Non-pigmented ciliary epithelial cell (primary cell): Measurements from ENCODE around the gene ABCD3.
"Not testable (repeated sequence)": the region's sequence is repeated elsewhere in the genome, so short reads cannot be mapped to it uniquely, and the experiment has no call there.

Source experiments
- DNase-seq: peaks from one replicate; pipeline ENCODE4 v3.0.0-alpha.2; 2010; ENCODE audit warnings: low read depth

Gene ABCD3

GRCh38 chr1:94413311-94413710 lies 4.9 kb upstream of the ABCD3 start:
- DNase-seq, result no peak

DNA sequence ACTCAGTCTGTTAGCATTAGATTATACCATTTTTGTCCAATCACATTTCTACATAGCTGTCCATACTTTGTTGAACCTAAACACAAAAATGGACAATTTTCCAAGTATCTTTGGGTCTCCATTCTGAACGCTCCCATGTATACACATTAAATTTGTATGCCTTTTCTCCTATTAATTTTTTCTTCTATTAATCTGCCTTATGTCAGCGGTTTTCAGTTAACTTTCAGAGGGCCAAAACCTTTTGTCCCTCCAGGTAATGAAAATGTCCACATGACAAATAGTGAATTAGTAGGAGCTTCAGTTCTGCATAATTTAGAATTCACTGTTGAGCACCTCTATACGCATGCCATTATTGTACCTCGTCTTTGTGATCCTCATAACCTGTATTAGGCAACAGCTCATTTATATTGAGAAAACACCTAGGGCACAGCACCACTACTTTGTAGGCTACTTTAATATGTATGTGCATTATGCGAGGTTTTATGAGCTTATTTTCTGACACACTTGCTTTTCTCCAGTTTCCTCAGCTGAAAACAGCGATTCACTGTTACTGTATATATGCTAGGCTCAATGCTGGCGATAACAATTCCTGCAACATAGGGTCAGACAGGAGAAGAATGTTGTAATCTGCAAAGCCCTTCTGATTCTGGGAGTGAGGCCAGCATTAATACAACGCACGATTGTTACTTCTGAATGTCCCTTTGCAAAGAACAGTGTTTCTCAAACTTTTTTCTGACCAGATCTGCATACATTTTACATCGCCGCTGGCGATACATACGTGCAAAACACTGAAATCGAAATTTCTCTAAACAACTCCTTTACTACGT lies 1.1 kb upstream of the ABCD3 start:
- peak; percentile 47 for DNase-seq

GRCh38 chr1:94417728-94417977 lies 536 bp upstream of the ABCD3 start:
- DNase-seq, result no peak

DNA sequence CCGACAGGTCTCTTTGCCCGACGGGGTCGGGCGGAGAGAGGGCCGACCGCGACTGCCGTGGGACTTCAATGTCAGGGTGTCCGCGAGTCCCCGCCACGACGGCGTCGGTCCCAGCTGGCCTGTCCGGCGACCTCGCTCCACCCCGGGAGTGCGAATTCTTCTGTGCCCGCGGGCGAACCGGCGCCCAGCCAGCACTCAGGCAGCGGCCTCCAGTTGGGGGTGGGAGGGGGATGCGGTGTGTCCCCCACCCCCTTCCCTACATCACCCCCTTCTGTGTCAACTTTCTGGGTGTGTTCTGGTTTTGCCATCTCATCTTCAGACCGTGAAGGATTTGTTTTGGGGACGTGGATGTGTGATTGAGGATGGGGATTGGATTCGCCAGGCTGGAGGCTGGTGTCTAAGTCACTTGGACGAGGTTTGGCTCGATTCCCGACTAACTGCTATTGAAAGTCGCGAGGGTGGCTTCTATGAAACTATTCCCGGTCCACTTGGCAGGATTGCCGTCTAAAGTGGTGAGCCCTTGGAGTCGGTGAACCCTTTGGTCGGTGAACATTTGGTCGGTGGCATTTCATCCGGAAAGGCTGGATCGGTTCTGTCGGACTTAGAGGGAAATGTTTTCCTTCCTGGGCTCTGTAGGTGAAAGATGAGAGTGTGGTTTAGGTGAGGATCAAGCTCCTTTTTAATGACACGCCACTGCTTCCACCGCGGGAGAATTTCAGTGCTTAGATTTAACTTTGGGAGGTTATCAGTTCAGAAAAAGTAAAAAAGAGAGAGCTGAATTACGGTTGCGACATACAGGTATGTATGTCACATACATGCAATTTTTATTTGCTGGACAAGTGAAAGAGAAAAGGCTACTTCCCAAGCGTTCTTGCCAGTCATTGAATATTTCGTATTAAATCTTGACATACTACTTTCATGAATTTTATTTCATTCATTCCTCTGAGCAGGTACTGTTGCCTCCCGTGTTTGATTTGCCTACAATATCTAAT lies 771 bp downstream of the ABCD3 start:
- no peak for DNase-seq

DNA sequence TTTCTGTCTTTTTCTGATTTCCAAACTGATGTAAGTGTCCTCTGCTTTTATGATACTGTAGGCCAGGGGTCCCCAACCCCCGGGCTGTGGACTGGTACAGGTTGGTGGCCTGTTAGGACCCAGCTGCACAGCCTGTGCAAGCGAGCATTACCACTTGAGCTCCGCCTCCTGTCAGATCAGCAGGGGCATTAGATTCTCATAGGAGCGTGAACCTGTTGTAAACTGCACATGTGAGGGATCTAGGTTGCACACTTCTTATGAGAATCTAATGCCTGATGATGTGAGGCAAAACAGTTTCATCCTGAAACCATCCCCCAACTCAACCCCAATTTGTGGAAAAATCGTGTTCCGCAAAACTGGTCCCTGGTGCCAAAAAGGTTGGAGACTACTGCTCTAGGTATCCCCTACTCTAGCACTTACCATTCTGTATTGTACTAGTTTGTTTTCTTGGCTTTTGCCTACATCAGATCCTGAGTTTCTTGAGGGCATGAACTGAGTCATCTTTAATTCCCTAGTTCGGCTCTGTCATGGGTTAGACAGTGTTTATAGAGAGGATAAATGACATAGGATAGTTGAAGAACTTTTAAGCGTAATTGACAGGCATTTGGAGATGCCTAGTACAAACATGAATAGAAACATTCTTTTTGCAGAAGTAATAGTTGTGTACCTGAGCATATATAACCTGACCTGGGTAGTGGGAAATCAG lies 4.1 kb downstream of the ABCD3 start:
- DNase-seq, result no peak

DNA sequence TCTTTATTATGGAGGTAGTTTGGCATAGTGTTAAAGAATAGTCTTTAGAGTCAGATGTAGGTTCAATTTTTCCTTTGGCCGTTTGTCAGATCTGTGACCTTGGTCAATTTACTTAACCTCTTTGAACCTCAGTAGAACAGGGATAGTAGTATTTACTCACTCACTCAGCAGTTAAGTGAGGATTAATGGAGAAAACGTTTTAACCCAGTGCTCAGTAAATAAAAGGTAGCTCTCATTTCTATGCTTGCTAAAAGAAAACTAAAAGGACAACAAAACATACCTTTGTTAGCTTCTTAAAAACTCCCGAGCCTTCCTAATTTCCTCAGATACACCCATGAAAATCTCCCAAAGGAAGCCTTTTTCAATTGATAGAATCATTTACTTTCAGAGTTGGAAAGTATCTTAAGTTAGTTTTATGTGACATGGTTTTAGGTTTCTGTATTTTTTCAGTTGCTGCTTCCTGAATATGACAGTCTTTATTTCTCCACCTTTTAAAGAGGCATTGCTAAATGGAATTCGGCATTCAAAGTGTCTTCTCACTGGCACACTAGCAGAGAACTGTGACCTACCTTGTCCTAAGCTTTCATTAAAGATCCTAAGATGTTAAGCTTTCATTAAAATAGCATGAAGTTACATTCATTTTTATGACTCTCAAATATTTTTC lies 7.8 kb downstream of the ABCD3 start:
- DNase-seq, result no peak

- not testable (repeated sequence) for DNase-seq
Measured at GRCh38 chr1:94426485-94426870, 8.3 kb downstream of the ABCD3 start.

GRCh38 chr1:94428441-94428840 lies 10.3 kb downstream of the ABCD3 start:
- DNase-seq, result no peak

GRCh38 chr1:94428927-94429528 lies 10.8 kb downstream of the ABCD3 start:
- not testable (repeated sequence) for DNase-seq

DNA sequence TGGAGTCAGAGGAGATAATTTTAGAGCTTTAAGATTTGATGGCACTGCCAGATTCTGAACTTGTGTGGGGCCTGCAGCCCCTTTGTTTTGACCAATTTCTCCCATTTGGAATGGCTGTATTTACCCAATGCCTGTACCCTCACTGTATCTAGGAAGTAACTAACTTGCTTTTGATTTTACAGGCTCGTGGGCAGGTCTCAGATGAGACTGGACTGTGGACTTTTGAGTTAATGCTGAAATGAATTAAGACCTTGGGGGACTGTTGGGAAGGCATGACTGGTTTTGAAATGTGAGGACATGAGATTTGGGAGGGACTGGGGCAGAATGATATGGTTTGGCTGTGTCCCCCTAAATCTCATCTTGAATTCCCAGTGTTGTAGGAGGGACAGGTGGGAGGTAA lies 11.9 kb downstream of the ABCD3 start:
- not testable (repeated sequence) for DNase-seq

- no peak for DNase-seq
Measured at GRCh38 chr1:94433866-94434265, 15.7 kb downstream of the ABCD3 start.

DNA sequence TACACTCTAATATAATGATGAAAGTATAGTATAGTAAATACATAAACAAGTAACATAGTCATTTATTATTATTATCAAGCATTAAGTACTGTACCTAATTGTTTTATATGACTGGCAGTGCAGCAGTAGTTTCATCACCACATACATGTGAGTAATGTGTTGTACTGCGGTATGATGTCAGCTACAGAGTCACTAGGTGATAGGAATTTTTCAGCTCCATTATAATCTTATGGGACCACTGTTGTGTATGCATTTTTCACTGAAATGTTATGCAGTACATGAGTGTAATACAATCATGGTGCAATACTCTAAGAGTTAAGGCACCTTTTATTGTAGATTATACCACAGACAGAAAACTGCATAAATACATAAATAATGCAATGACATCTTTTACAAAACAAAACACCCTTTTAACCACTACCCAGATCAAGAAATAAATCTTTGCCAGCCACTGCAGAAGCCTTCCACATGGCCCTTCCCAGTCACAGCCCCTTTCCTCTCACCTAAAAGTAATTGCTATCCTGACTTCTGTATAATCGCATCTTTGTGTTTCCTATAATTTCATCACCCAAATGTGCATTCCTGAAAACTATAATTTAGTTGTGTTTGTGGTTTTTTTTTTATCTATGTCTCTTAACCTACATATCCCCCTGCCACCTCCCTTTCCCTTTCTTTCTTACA lies 16.3 kb downstream of the ABCD3 start:
- no peak for DNase-seq

- DNase-seq, result no peak
Measured at GRCh38 chr1:94438692-94439276, 20.6 kb downstream of the ABCD3 start.

- no peak for DNase-seq
Measured at GRCh38 chr1:94440088-94440487, 21.9 kb downstream of the ABCD3 start.

DNA sequence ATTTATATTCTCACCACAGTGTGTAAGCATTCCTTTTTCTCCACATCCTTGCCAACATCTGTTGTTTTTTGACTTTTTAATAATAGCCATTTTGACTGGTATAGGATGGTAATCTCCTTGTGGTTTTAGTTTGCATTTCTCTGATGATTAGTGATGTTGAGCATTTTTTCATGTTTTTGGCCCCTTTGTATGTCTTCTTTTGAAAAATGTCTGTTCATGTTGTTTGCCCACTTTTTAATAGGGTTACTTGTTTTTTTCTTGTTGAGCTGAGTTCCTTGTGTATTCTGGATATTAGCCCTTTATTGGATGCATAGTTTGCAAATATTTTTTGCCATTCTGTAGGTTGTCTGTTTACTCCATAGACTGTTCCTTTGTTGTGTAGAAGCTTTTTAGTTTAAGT lies 24.9 kb downstream of the ABCD3 start:
- not testable (repeated sequence) for DNase-seq

DNA sequence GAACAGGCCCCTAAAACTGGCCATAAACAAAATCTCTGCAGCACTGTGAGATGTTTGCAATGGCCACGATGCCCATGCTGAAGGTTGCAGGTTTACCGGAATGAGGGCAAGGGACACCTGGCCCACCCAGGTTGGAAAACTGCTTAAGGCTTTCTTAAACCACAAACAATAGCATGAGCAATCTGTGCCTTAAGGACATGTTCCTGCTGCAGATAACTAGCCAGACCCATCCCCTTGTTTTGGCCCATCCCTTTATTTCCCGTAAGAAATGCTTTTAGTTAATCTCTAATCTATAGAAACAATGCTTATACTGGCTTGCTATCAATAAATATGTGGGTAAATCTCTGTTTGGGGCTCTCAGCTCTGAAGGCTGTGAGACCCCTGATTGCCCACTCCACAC lies 26.6 kb downstream of the ABCD3 start:
- DNase-seq, result not testable (repeated sequence)

DNA sequence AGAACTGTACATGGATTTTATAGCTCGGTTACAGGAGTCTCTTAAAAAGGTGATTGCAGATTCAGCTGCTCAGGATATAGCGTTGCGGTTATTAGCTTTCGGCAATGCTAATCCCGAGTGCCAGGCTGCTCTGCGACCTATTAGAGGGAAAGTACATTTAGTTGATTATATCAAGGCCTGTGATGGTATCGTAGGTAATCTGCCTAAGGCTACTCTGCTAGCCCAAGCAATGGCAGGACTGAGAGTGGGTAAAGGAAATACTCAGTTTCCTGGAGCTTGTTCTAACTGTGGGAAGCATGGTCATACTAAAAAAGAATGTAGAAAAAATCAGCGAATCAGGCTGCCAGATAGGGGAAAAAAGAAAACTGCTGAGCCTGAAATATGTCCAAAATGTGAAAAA lies 27.5 kb downstream of the ABCD3 start:
- DNase-seq, result not testable (repeated sequence)

GRCh38 chr1:94446177-94446576 lies 28.0 kb downstream of the ABCD3 start:
- not testable (repeated sequence) for DNase-seq

GRCh38 chr1:94448741-94449140 lies 30.6 kb downstream of the ABCD3 start:
- DNase-seq, result not testable (repeated sequence)

GRCh38 chr1:94456736-94457135 lies 38.5 kb downstream of the ABCD3 start:
- no peak for DNase-seq

DNA sequence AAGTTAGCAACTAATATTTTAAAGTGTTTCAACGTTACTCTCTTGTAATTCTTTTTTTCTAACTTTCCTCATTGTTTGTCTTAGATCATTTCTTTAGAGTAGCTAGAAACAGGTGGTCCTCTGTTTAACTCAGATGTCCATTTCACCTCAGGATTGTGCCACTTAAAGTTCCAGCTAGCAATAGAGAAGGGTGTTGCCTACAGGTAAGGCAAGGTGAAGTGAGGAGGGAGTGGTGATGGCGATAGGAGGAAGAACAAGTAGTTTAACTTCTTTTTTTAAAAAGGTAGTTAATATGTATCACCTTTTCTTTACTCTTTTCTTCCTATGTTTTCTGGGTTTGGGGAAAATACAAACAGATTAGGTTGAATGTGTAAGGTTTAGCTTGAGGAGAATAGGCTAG lies 44.4 kb downstream of the ABCD3 start:
- DNase-seq, result no peak
